ENCODE results near the gene CRYGN.

DNA sequence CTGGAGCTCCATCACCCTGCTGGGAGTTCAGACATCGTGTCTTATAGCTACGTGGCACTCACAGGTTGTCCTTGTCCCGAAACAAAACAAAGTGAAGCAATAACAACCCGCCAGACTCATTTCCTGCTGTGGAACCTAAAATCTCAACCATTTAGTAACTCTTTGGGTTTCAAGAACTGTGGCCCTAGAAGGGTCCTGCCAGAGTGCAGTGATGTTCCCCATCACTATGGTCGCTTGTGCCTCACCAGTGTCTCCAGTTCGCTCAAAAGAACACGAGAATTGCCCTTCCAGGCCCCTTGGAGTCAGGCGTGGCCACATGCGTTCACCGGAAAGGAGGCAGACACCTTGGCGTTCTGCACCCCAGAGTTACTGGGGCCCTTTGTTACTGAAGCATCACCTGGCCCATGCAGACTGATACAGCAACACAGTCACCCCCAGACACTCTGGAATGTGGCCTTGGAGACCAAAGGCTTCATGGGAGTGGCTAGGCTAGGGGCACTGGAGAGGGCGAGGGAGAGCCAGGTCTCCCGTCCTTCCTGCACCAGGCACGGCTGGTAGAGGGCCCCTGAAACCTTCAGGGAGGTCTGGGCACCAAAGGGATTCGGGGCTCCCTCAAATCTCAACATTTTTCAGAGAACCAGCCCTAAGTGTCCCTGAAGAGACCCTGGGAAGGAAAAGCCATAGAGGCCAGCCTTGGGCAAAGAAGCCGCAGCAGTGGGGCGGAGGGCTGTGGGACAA is 908 bp downstream of the CRYGN start:
- no peak for TF ChIP-seq EZH2phosphoT487 (IDR thresholded peaks at IDR 0.05; ENCODE audit: borderline replicate concordance)
- TF ChIP-seq, protein P1, sequence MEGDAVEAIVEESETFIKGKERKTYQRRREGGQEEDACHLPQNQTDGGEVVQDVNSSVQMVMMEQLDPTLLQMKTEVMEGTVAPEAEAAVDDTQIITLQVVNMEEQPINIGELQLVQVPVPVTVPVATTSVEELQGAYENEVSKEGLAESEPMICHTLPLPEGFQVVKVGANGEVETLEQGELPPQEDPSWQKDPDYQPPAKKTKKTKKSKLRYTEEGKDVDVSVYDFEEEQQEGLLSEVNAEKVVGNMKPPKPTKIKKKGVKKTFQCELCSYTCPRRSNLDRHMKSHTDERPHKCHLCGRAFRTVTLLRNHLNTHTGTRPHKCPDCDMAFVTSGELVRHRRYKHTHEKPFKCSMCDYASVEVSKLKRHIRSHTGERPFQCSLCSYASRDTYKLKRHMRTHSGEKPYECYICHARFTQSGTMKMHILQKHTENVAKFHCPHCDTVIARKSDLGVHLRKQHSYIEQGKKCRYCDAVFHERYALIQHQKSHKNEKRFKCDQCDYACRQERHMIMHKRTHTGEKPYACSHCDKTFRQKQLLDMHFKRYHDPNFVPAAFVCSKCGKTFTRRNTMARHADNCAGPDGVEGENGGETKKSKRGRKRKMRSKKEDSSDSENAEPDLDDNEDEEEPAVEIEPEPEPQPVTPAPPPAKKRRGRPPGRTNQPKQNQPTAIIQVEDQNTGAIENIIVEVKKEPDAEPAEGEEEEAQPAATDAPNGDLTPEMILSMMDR (conservative IDR thresholded peaks at IDR 0.05; ENCODE audit: low read length): no peak

Data from Loucy (cell line).